MM.1S (cell line): Measurements from ENCODE around the gene ULK4.
"Not testable (repeated sequence)": the region's sequence is repeated elsewhere in the genome, so short reads cannot be mapped to it uniquely, and the experiment has no call there.

ENCODE experiments used
- DNase-seq: peaks from one replicate; pipeline ENCODE4 v3.0.0-alpha.2; 2015
- H2AFZ ChIP-seq: fragments of 300-600 bp; sonication (generic); 2 replicates; pipeline ENCODE4 v1.6.0; 2016; ENCODE audit warnings: antibody characterized with exemption, low read length
- H3F3A ChIP-seq: fragments of 300-600 bp; sonication (generic); 2 replicates; pipeline ENCODE4 v1.6.1; 2016; ENCODE audit warnings: mild to moderate bottlenecking, antibody characterized with exemption, low read length, moderate library complexity, mixed read lengths; ENCODE audit not compliant: insufficient read depth
- H3K27ac ChIP-seq: fragments of 300-600 bp; sonication (generic); 2 replicates; pipeline ENCODE4 v1.5.1; 2016; ENCODE audit warnings: mild to moderate bottlenecking, low read length
- H3K27me3 ChIP-seq: fragments of 300-600 bp; sonication (generic); replicated peaks from 2 replicates; pipeline ENCODE4 v1.6.0; 2016; ENCODE audit warnings: low read length; ENCODE audit not compliant: insufficient read depth
- H3K36me3 ChIP-seq: fragments of 300-600 bp; sonication (generic); replicated peaks from 2 replicates; pipeline ENCODE4 v1.6.1; 2016; ENCODE audit warnings: mild to moderate bottlenecking, low read length, mixed read lengths; ENCODE audit not compliant: insufficient read depth
- H3K4me1 ChIP-seq: fragments of 300-600 bp; sonication (generic); 2 replicates; pipeline ENCODE4 v1.6.1; 2016; ENCODE audit warnings: low read length, mixed read lengths
- H3K4me2 ChIP-seq: fragments of 300-600 bp; sonication (generic); 2 replicates; pipeline ENCODE4 v1.6.0; 2016; ENCODE audit warnings: low read depth, low read length
- H3K4me3 ChIP-seq: fragments of 300-600 bp; sonication (generic); 2 replicates; pipeline ENCODE4 v1.5.1; 2016; ENCODE audit warnings: low read length, mixed read lengths
- H3K79me2 ChIP-seq: fragments of 300-600 bp; sonication (generic); 2 replicates; pipeline ENCODE4 v1.6.1; 2016; ENCODE audit warnings: mixed run types, low read length, mixed read lengths
- H3K9ac ChIP-seq: fragments of 300-600 bp; sonication (generic); 2 replicates; pipeline ENCODE4 v1.6.1; 2016; ENCODE audit warnings: low read length, mixed read lengths
- H3K9me2 ChIP-seq: fragments of 300-600 bp; sonication (generic); replicated peaks from 2 replicates; pipeline ENCODE4 v1.6.1; 2016; ENCODE audit warnings: mild to moderate bottlenecking, low read length, mixed read lengths; ENCODE audit not compliant: insufficient read depth
- H3K9me3 ChIP-seq: fragments of 300-600 bp; sonication (generic); replicated peaks from 2 replicates; pipeline ENCODE4 v1.6.1; 2016; ENCODE audit warnings: mild to moderate bottlenecking, low read length, mixed read lengths; ENCODE audit not compliant: insufficient read depth
- H4K20me1 ChIP-seq: fragments of 300-600 bp; sonication (generic); 2 replicates; pipeline ENCODE4 v1.6.1; 2016; ENCODE audit warnings: mild to moderate bottlenecking, low read length, moderate library complexity, mixed read lengths; ENCODE audit not compliant: insufficient read depth
- EZH2 ChIP-seq: fragments of 300-600 bp; sonication (generic); optimal IDR thresholded peaks from 2 replicates; pipeline ENCODE3; 2017; ENCODE audit warnings: low read depth, mild to moderate bottlenecking, antibody characterized with exemption, low read length, mixed read lengths
- EZH2phosphoT487 ChIP-seq: fragments of 300-600 bp; sonication (generic); IDR thresholded peaks from 2 replicates; pipeline ENCODE4 v1.6.1; 2018; ENCODE audit warnings: antibody characterized with exemption, low read length
- TF ChIP-seq, protein P1 (sequence below): fragments of 300-600 bp; sonication (generic); IDR thresholded peaks from 2 replicates; pipeline ENCODE4 v1.5.1; 2016; ENCODE audit warnings: antibody characterized with exemption, low read length, mixed read lengths

Gene ULK4

GRCh38 chr3:41404582-41404981 is 557.3 kb downstream of the ULK4 start:
- H3K36me3 ChIP-seq = no peaks in the 10 kb centered on the region
- no peaks in the 10 kb centered on the region for H3K27me3 ChIP-seq
- H3K4me2 ChIP-seq = no peak overlapping the region
- H2AFZ ChIP-seq = no peak overlapping the region
- H4K20me1 ChIP-seq = no peaks in the 10 kb centered on the region
- H3K4me3 ChIP-seq = no peak overlapping the region
- H3K9ac ChIP-seq = no peak overlapping the region
- H3F3A ChIP-seq = no peaks in the 10 kb centered on the region
- no peak for DNase-seq
- TF ChIP-seq EZH2phosphoT487 (no peak), EZH2 (no peak)
- TF ChIP-seq, protein P1, sequence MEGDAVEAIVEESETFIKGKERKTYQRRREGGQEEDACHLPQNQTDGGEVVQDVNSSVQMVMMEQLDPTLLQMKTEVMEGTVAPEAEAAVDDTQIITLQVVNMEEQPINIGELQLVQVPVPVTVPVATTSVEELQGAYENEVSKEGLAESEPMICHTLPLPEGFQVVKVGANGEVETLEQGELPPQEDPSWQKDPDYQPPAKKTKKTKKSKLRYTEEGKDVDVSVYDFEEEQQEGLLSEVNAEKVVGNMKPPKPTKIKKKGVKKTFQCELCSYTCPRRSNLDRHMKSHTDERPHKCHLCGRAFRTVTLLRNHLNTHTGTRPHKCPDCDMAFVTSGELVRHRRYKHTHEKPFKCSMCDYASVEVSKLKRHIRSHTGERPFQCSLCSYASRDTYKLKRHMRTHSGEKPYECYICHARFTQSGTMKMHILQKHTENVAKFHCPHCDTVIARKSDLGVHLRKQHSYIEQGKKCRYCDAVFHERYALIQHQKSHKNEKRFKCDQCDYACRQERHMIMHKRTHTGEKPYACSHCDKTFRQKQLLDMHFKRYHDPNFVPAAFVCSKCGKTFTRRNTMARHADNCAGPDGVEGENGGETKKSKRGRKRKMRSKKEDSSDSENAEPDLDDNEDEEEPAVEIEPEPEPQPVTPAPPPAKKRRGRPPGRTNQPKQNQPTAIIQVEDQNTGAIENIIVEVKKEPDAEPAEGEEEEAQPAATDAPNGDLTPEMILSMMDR = no peak
- no peaks in the 10 kb centered on the region for H3K9me3 ChIP-seq
- H3K4me1 ChIP-seq = no peaks in the 10 kb centered on the region
- no peaks in the 10 kb centered on the region for H3K9me2 ChIP-seq
- no peak overlapping the region for H3K27ac ChIP-seq
- H3K79me2 ChIP-seq = no peaks in the 10 kb centered on the region

DNA sequence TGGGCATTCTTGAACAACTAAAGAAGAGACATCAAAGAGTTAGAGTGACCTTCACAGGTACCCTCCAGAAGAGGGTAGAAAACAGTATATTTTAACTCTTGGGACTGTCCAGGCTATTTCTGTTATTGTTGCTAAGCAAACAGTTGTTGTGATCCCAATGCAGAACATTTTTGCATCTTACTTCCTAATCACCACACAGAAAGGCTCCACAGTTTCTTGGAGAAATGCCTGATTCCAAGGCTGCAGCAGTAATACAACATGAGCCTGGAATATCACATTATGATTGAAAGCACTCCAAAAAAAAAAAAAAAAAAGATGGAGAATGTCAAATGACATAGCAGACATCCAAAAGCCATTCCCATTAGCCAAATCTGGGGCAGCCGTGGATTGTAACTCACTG is 567.0 kb downstream of the ULK4 start:
- TF ChIP-seq, protein P1 = no peak
- no peak for TF ChIP-seq EZH2phosphoT487
- Histone ChIP-seq H3K27me3 (no peaks in the 10 kb centered on the region), H3K27ac (no peak overlapping the region), H3K4me1 (no peaks in the 10 kb centered on the region), H3K36me3 (no peaks in the 10 kb centered on the region), H3F3A (no peaks in the 10 kb centered on the region), H3K4me3 (no peak overlapping the region), H3K9ac (no peak overlapping the region), H3K4me2 (no peak overlapping the region), H2AFZ (no peak overlapping the region), H4K20me1 (no peaks in the 10 kb centered on the region), H3K9me3 (no peaks in the 10 kb centered on the region), H3K9me2 (no peaks in the 10 kb centered on the region), H3K79me2 (no peaks in the 10 kb centered on the region)
- DNase-seq = no peak

DNA sequence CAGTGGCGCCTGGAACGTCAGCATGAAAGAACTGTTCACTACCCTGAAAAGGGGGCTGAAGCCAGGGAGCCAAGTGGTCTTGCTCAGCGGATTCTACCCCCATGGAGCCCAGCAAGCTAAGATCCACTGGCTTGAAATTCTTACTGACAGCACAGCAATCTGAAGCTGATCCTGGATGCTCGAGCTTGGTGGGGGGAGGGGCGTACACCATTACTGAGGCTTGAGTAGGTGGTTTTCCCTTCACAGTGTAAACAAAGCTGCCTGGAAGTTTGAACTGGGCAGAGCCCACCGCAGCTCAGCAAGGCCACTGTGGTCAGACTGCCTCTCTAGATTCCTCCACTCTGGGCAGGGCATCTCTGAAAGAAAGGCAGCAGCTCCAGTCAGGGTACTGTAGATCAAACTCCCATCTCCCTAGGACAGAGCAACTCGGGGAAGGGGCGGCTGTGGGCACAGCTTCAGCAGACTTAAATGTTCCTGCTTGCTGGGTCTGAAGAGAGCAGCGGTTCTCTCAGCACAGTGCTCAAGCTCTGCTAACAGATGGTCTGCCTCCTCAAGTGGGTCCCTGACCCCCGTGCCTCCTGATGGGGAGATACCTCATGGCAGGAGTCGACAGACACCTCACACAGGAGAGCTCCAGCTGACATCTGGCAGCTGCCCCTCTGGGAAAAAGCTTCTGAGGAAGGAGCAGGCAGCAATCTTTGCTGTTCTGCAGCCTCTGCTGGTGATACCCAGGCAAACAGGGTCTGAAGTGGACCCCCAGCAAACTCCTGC is 591.0 kb downstream of the ULK4 start:
- not testable (repeated sequence) for H3K4me2 ChIP-seq, H4K20me1 ChIP-seq, H3K79me2 ChIP-seq, H3K9me2 ChIP-seq, H3K27ac ChIP-seq, H3K36me3 ChIP-seq, H3K4me1 ChIP-seq, H3K4me3 ChIP-seq, H3K9me3 ChIP-seq, H2AFZ ChIP-seq, H3K27me3 ChIP-seq, DNase-seq, H3F3A ChIP-seq, H3K9ac ChIP-seq

DNA sequence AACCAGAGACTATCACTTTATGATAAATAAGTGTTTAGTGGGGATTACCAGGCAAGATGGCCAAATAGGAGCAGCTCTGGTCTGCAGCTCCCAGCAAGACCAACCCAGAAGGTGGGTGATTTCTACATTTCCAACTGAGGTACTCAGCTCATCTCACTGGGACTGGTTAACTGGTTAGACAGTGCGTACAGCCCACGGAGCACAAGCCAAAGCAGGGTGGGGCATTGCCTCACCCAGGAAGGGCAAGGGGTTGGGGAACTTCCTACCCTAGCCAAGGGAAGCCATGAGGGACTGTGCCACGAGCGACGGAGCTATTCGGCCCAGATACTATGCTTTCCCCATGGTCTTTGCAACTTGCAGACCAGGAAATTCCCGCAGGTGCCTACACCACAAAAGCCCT is 591.6 kb downstream of the ULK4 start:
- Histone ChIP-seq H3K9ac (no peak overlapping the region), H3K4me2 (no peak overlapping the region), H3K27me3 (no peaks in the 10 kb centered on the region), H3K4me1 (no peaks in the 10 kb centered on the region), H3K36me3 (no peaks in the 10 kb centered on the region), H2AFZ (no peak overlapping the region), H3F3A (no peaks in the 10 kb centered on the region), H3K9me2 (no peaks in the 10 kb centered on the region), H3K79me2 (no peaks in the 10 kb centered on the region), H3K4me3 (no peak overlapping the region), H3K9me3 (no peaks in the 10 kb centered on the region), H4K20me1 (no peaks in the 10 kb centered on the region), H3K27ac (no peak overlapping the region)
- no peak for DNase-seq
- TF ChIP-seq EZH2phosphoT487 (no peak), EZH2 (no peak)
- TF ChIP-seq, protein P1 = no peak
